Trophoblast cell (in vitro differentiated cells and primary cell): ENCODE measurements around the gene MPP2.

Experiments used
- DNase-seq, 2 donors: peaks; one replicate each; pipeline ENCODE4 v3.0.0-alpha.2; 2016
- H2AFZ ChIP-seq: 2 replicates; pipeline ENCODE4 v1.6.1; 2013; ENCODE audit warnings: low read length, moderate library complexity, mild to moderate bottlenecking; ENCODE audit not compliant: insufficient read depth, poor library complexity
- H2AK5ac ChIP-seq: 2 replicates; pipeline ENCODE4 v1.6.1; 2013; ENCODE audit warnings: mild to moderate bottlenecking, low read length
- H2BK120ac ChIP-seq: 2 replicates; pipeline ENCODE4 v1.6.1; 2013; ENCODE audit warnings: low read length, mild to moderate bottlenecking, moderate library complexity; ENCODE audit not compliant: insufficient read depth, poor library complexity
- H2BK12ac ChIP-seq: 2 replicates; pipeline ENCODE4 v1.6.1; 2013; ENCODE audit warnings: mild to moderate bottlenecking, low read length, moderate library complexity
- H2BK5ac ChIP-seq: 2 replicates; pipeline ENCODE4 v1.6.1; 2013; ENCODE audit warnings: low read length, low read depth, moderate library complexity, mild to moderate bottlenecking; ENCODE audit not compliant: poor library complexity
- H3K14ac ChIP-seq: 2 replicates; pipeline ENCODE4 v1.6.1; 2013; ENCODE audit warnings: mild to moderate bottlenecking, low read length
- H3K18ac ChIP-seq: 2 replicates; pipeline ENCODE4 v1.6.1; 2013; ENCODE audit warnings: mild to moderate bottlenecking, low read length
- H3K23ac ChIP-seq: 2 replicates; pipeline ENCODE4 v1.6.1; 2013; ENCODE audit warnings: low read length
- H3K27ac ChIP-seq: 2 replicates; pipeline ENCODE4 v1.5.1; 2013; ENCODE audit warnings: low read depth, mild to moderate bottlenecking, inconsistent platforms, low read length, moderate library complexity
- H3K27me3 ChIP-seq: 2 replicates; pipeline ENCODE4 v1.6.1; 2013; ENCODE audit warnings: inconsistent platforms, mild to moderate bottlenecking, low read length, moderate library complexity; ENCODE audit not compliant: insufficient read depth
- H3K36me3 ChIP-seq, 2 experiments: 1 replicate in 1 of 2; 2 replicates in 1 of 2; pipeline ENCODE4 v1.6.1; 2013; ENCODE audit warnings: low read length in 2 of 2, mild to moderate bottlenecking in 2 of 2, moderate library complexity in 1 of 2; ENCODE audit not compliant: insufficient read depth in 2 of 2, control insufficient read depth in 1 of 2
- H3K4ac ChIP-seq: 2 replicates; pipeline ENCODE4 v1.6.1; 2013; ENCODE audit warnings: low read depth, mild to moderate bottlenecking, low read length, moderate library complexity
- H3K4me1 ChIP-seq, 2 experiments: 1 replicate in 1 of 2; 2 replicates in 1 of 2; pipeline ENCODE4 v1.6.1; 2013; ENCODE audit warnings: low read length in 2 of 2, mild to moderate bottlenecking in 2 of 2, moderate library complexity in 1 of 2; ENCODE audit not compliant: insufficient read depth in 2 of 2, control insufficient read depth in 1 of 2
- H3K4me2 ChIP-seq: 2 replicates; pipeline ENCODE4 v1.6.1; 2013; ENCODE audit warnings: inconsistent platforms, mild to moderate bottlenecking, low read length, moderate library complexity
- H3K4me3 ChIP-seq: 2 replicates; pipeline ENCODE4 v1.5.1; 2013; ENCODE audit warnings: mild to moderate bottlenecking, low read depth, low read length, inconsistent platforms
- H3K79me1 ChIP-seq: one replicate; pipeline ENCODE4 v1.6.1; 2013; ENCODE audit warnings: low read length
- H3K79me2 ChIP-seq: 2 replicates; pipeline ENCODE4 v1.6.1; 2013; ENCODE audit warnings: low read length, mild to moderate bottlenecking; ENCODE audit not compliant: control insufficient read depth, insufficient read depth, poor library complexity
- H3K9ac ChIP-seq: 2 replicates; pipeline ENCODE4 v1.6.1; 2013; ENCODE audit warnings: mild to moderate bottlenecking, low read length
- H3K9me3 ChIP-seq: 2 replicates; pipeline ENCODE4 v1.6.1; 2013; ENCODE audit warnings: low read depth, mild to moderate bottlenecking, control low read depth, inconsistent platforms, low read length; ENCODE audit not compliant: insufficient read depth
- H4K12ac ChIP-seq: 2 replicates; pipeline ENCODE4 v1.6.1; 2013; ENCODE audit warnings: low read depth, mild to moderate bottlenecking, low read length, moderate library complexity
- H4K8ac ChIP-seq: 2 replicates; pipeline ENCODE4 v1.6.1; 2013; ENCODE audit warnings: low read depth, mild to moderate bottlenecking, low read length, moderate library complexity
- H4K91ac ChIP-seq: one replicate; pipeline ENCODE4 v1.6.1; 2013; ENCODE audit warnings: low read depth, mild to moderate bottlenecking, low read length, moderate library complexity
- WGBS: extraction: QIAGEN DNeasy Blood & Tissue Kit; methylation state at CpG from one replicate; pipeline ENCODE4 v1.1.7; 2013; ENCODE audit warnings: missing lambda C conversion rate; ENCODE audit not compliant: insufficient read length, insufficient coverage; ENCODE audit errors: extremely low coverage; 5-methylcytosine and 5-hydroxymethylcytosine counted together

MPP2 gene

DNA sequence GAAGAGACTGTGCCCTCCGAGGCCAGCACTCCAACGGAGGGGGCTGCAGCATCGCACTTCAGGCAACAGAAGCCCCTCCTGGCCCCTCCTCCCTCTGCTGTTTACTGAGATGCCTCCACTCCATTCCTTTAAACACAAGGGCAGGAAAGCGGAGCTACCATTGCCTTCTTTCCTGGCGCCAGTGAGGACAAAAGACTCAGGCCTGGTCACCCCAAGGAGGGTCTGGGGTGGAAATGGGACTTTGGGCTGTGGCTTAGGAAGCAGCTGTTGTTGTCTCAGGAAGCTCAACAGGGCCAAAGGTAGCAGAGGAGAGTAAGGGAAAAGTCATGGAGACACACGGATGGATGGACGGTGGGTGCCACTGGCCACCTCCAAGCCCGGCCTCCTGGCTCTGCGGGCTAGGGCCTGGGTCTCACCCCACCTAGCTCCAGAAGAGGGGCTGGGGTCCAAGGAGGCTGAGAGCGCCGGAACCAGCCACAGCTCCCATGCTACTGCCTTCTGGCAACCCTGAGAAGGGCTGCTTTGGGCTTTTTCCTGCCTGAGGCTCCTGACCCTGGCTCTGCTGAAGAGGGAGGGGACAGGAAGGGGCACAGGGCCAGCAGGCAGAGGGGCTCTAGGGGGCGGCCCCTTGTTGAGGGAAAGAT is 49.3 kb downstream of the MPP2 start:
- no peak overlapping the region for H3K18ac ChIP-seq
- H3K4me1 ChIP-seq = no peaks in the 10 kb centered on the region
- H2BK5ac ChIP-seq = no peak overlapping the region
- no peak overlapping the region for H3K9ac ChIP-seq
- H2BK12ac ChIP-seq = no peak overlapping the region
- no peak overlapping the region for H3K4me3 ChIP-seq
- H3K79me1 ChIP-seq = no peaks in the 10 kb centered on the region
- no peak overlapping the region for H4K8ac ChIP-seq
- no peak overlapping the region for H3K23ac ChIP-seq
- no peak overlapping the region for H3K14ac ChIP-seq
- DNase-seq = no peak
- no peak overlapping the region for H4K12ac ChIP-seq
- H3K79me2 ChIP-seq = no peaks in the 10 kb centered on the region
- no peaks in the 10 kb centered on the region for H3K36me3 ChIP-seq
- no peak overlapping the region for H3K4me2 ChIP-seq
- H3K4ac ChIP-seq = no peak overlapping the region
- no peak overlapping the region for H2BK120ac ChIP-seq
- H2AK5ac ChIP-seq = no peak overlapping the region
- no peaks in the 10 kb centered on the region for H3K9me3 ChIP-seq
- H4K91ac ChIP-seq = no peak overlapping the region
- no peak overlapping the region for H2AFZ ChIP-seq
- no peaks in the 10 kb centered on the region for H3K27me3 ChIP-seq
- H3K27ac ChIP-seq = no peak overlapping the region
- no CpG with 5 or more reads among the region's 12 CpGs for WGBS

DNA sequence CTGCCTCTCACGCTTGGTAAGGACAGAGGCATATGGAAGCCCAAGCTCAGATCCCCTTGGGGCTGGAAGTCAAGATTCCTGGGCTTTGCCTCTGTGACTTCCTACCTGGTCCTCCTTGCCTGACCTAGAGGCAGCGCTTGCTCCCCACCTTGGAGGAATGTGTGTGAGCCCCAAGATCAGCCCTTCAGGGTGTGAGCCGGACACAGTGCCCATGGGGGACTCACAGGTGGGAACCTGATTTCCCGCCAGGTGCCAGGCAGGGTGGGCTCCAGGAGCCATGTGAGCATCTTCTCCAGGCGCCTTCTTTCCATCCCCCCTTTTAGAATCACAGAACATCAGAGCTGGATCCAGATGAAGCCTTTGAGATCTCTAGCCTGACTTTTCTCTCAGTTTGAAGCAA is 50.2 kb downstream of the MPP2 start:
- Histone ChIP-seq H3K79me1 (no peaks in the 10 kb centered on the region), H2AK5ac (no peak overlapping the region), H4K12ac (no peak overlapping the region), H3K4me1 (no peaks in the 10 kb centered on the region), H3K9ac (no peak overlapping the region), H2BK5ac (no peak overlapping the region), H2BK12ac (no peak overlapping the region), H2BK120ac (no peak overlapping the region), H3K27ac (no peak overlapping the region), H4K91ac (no peak overlapping the region), H3K4ac (no peak overlapping the region), H3K18ac (no peak overlapping the region), H3K23ac (no peak overlapping the region), H2AFZ (no peak overlapping the region), H3K9me3 (no peaks in the 10 kb centered on the region), H3K27me3 (no peaks in the 10 kb centered on the region), H4K8ac (no peak overlapping the region), H3K79me2 (no peaks in the 10 kb centered on the region), H3K4me3 (no peak overlapping the region), H3K4me2 (no peak overlapping the region), H3K36me3 (no peaks in the 10 kb centered on the region), H3K14ac (no peak overlapping the region)
- WGBS = no CpG with 5 or more reads among the region's 5 CpGs
- DNase-seq = no peak

GRCh38 chr17:43856141-43856540 is 51.2 kb downstream of the MPP2 start:
- H2BK12ac ChIP-seq = no peak overlapping the region
- no peak overlapping the region for H4K12ac ChIP-seq
- no peak overlapping the region for H3K14ac ChIP-seq
- no peak overlapping the region for H4K8ac ChIP-seq
- H3K4me2 ChIP-seq = no peak overlapping the region
- no peak overlapping the region for H3K9ac ChIP-seq
- no peak overlapping the region for H3K23ac ChIP-seq
- H2BK5ac ChIP-seq = no peak overlapping the region
- no peak overlapping the region for H3K4ac ChIP-seq
- H3K9me3 ChIP-seq = no peaks in the 10 kb centered on the region
- no peaks in the 10 kb centered on the region for H3K79me2 ChIP-seq
- H2BK120ac ChIP-seq = no peak overlapping the region
- H3K79me1 ChIP-seq = no peaks in the 10 kb centered on the region
- no peak overlapping the region for H4K91ac ChIP-seq
- no peaks in the 10 kb centered on the region for H3K36me3 ChIP-seq
- no peak overlapping the region for H3K27ac ChIP-seq
- H2AFZ ChIP-seq = no peak overlapping the region
- no peaks in the 10 kb centered on the region for H3K4me1 ChIP-seq
- DNase-seq = no peak
- H3K27me3 ChIP-seq = no peaks in the 10 kb centered on the region
- WGBS = no CpG with 5 or more reads among the region's 3 CpGs
- H3K4me3 ChIP-seq = no peak overlapping the region
- no peak overlapping the region for H3K18ac ChIP-seq
- H2AK5ac ChIP-seq = no peak overlapping the region

DNA sequence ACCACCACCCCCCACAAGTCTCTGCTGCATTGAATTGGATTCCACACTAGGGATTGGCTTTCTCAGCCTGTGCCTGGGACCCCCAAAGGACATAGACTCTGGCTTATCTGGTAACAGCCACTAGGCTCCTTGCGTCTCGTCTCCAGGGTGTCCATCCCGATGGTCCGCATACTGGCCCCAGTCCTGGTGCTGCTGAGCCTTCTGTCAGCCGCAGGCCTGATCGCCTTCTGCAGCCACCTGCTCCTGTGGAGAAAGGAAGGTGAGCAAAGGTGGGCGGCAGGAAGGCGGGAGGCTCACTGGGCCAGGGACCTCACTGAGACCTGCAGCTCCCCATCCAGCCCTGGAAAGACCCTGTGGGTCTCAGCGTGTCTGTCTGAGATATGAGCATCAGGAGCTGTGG is 52.3 kb downstream of the MPP2 start:
- Histone ChIP-seq H3K4me3 (no peak overlapping the region), H3K4ac (no peak overlapping the region), H3K14ac (no peak overlapping the region), H3K27me3 (no peaks in the 10 kb centered on the region), H3K18ac (no peak overlapping the region), H3K79me1 (no peaks in the 10 kb centered on the region), H2BK12ac (no peak overlapping the region), H3K36me3 (no peaks in the 10 kb centered on the region), H2BK120ac (no peak overlapping the region), H2BK5ac (no peak overlapping the region), H3K79me2 (no peaks in the 10 kb centered on the region), H3K27ac (no peak overlapping the region), H2AK5ac (no peak overlapping the region), H3K23ac (no peak overlapping the region), H3K9ac (no peak overlapping the region), H3K4me2 (no peak overlapping the region), H4K8ac (no peak overlapping the region), H3K4me1 (no peaks in the 10 kb centered on the region), H2AFZ (no peak overlapping the region), H4K12ac (no peak overlapping the region), H3K9me3 (no peaks in the 10 kb centered on the region), H4K91ac (no peak overlapping the region)
- no CpG with 5 or more reads among the region's 9 CpGs for WGBS
- no peak for DNase-seq
